Coronary artery (tissue), 2 donors: ENCODE results near the gene NBEA.
"Not testable (repeated sequence)": the region's sequence is repeated elsewhere in the genome, so short reads cannot be mapped to it uniquely, and the experiment has no call there.

Experiments used
- DNase-seq: peaks from one replicate; pipeline ENCODE4 v3.0.0-alpha.2; 2017; ENCODE audit warnings: low spot score
- H3K27ac ChIP-seq, 2 donors: fragments of 200-600 bp; sonication (generic); one replicate each; pipeline ENCODE4 v1.5.1; 2016 to 2019
- H3K4me3 ChIP-seq: fragments of 200-600 bp; sonication (generic); 2 replicates; pipeline ENCODE4 v1.5.1; 2016; ENCODE audit warnings: mild to moderate bottlenecking, moderate library complexity
- CTCF ChIP-seq: fragments of 200-600 bp; sonication (generic); IDR thresholded peaks from one replicate; pipeline ENCODE4 v1.5.1; 2019; ENCODE audit warnings: antibody characterized with exemption

Gene NBEA

DNA sequence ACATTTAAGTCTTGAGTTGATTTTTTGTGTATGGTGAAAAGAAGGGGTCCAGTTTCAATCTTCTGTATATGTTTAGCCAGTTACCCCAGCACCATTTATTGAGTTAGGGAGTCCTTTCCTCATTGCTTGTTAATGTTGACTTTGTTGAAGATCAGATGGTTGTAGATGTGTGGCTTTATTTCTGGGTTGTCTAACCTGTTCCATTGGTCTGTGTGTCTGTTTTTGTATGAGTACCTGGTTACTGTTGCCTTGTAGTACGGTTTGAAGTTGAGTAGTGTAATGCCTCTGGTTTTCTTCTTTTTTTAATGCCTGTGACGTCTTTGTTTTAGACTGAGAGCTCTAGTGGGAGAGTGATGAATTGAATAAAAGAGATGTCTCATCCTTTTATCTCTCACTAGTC, 83.2 kb downstream of the NBEA start:
- TF ChIP-seq CTCF, result no peak
- H3K27ac ChIP-seq, result no peak overlapping the region
- DNase-seq, result no peak
- no peak overlapping the region for H3K4me3 ChIP-seq

DNA sequence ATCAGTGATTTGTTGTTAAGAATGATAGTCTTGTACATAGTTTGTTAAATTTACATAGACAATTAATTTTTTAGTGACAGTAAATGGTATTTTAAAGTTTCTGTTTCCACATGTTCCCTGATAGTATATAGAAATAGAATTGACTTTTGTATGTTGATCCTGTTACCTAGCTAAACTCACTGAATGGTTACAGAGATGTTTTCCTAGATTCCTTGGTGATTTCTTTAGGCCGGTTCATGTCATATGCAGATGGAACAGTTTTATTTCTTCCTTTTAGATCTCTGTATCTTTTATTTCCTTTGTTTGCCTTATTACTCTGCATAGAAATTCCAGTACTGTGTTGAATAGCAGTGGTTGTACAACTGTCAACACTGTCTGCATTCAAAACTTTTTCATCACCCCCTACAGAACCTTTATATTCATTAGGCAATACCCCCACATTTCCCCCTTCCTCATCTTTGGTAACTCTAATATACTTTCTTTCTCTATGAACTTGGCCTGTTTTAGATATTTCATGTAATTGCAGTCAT, 86.3 kb downstream of the NBEA start:
- Histone ChIP-seq H3K27ac (no peak overlapping the region), H3K4me3 (no peak overlapping the region)
- DNase-seq, result no peak
- TF ChIP-seq CTCF, result no peak

DNA sequence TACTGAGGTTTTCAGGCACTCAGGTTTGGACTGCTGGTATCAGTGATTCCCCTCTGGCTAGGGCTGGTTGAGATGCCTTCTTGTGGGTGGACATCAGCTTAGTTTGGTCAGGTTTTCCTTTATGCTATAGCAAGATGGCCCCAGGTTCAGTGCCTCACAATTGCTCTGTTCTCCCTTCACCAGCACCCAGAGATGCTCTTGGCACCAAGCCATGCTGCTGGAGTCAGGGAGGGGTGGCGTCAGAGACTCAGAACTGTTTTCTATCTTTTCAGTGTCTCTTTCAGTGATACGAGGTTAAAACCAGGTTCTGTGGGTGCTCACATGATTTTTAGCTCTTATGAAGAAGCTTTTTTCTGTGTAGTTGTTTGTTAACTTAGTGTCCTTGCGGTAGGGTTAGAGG, 96.9 kb downstream of the NBEA start:
- Histone ChIP-seq H3K27ac (no peak overlapping the region), H3K4me3 (no peak overlapping the region)
- TF ChIP-seq CTCF, result no peak
- DNase-seq, result no peak

DNA sequence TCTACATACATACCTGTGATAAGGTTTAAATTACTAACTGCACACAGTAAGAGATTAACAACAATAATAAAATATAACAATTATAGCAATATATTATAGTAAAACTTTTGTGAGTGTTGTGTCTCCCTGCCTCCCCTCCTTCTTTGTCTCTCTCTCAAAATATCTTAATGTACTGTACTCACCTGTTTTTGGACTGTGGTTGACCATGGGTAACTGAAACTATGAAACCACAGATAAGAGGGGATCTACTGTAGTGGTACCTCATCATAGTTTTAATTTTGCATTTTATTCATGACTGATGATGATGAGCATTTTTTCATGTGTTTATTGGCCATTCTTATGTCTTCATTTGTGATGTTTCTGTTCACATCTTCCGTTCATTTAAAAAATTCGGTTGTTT, 104.5 kb downstream of the NBEA start:
- H3K4me3 ChIP-seq, result no peak overlapping the region
- H3K27ac ChIP-seq, result no peak overlapping the region
- TF ChIP-seq CTCF, result no peak
- no peak for DNase-seq

DNA sequence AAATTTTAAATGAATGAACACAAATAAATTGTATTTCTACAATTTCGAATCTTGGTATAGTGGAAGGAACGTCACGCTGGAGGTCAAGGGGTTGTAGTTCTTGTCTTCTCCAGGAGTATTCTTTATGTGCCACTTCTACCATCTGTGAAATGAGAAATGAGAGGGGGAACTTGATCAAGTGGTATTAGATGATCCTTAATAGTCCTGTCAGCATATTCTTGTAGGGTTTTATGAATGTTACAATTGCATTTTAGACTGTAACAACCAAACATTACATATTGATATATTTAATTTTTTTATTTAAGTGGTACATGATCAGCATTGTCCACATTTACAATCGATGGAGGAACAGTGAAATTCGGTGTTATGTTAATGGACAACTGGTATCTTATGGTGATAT, 113.6 kb downstream of the NBEA start:
- TF ChIP-seq CTCF, result no peak
- Histone ChIP-seq H3K4me3 (no peak overlapping the region), H3K27ac (no peak overlapping the region)
- no peak for DNase-seq

GRCh38 chr13:35057858-35058257, 115.8 kb downstream of the NBEA start:
- Histone ChIP-seq H3K4me3 (no peak overlapping the region), H3K27ac (no peak overlapping the region)
- no peak for DNase-seq
- no peak for TF ChIP-seq CTCF

DNA sequence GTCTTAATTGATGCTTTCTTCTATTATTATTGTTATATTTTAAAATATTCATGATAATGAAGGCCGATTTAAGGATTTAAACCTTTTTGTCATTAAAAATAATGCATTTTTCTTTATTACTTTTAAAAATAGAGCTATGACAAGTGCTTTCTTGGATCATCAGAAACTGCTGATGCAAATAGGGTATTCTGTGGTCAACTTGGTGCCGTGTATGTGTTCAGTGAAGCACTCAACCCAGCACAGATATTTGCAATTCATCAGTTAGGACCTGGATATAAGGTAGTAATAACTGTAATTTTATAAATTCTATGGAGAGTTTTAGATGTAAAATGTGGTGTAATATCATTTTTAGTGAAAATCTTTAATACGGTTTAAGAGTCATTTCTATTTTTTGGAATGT, 116.5 kb downstream of the NBEA start:
- not testable (repeated sequence) for H3K27ac ChIP-seq, DNase-seq, H3K4me3 ChIP-seq

DNA sequence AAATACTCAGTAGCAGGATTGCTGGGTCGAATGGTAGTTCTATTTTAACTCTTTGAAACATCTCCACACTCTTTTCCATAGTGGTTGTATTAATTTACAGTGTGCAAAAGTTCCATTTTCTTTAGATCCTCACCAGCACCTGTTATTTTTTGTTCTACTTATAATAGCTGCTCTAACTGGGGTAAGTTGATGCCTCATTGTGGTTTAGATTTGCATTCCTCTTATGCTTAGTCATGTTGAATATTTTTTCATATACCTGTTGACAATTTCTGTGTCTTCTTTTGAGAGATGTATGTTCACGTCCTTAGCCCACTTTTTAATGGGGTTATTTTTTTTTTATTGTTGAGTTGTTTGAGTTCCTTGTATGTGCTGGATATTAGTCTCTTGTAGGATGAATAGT, 144.6 kb downstream of the NBEA start:
- Histone ChIP-seq H3K4me3 (no peak overlapping the region), H3K27ac (no peak overlapping the region)
- TF ChIP-seq CTCF, result no peak
- DNase-seq, result no peak
